ENCODE results near the gene C1QL1. TPM values are rescaled to one million over a fixed set of nuclear protein-coding genes. Genes with fewer than 3 reads are reported as not detected.

Gene C1QL1
- polyA plus RNA-seq, 1 donor = 0.91 TPM

- DNase-seq = no peak
These were observed 35.9 kb downstream of the C1QL1 start for GRCh38 chr17:44932096-44932786.

DNA sequence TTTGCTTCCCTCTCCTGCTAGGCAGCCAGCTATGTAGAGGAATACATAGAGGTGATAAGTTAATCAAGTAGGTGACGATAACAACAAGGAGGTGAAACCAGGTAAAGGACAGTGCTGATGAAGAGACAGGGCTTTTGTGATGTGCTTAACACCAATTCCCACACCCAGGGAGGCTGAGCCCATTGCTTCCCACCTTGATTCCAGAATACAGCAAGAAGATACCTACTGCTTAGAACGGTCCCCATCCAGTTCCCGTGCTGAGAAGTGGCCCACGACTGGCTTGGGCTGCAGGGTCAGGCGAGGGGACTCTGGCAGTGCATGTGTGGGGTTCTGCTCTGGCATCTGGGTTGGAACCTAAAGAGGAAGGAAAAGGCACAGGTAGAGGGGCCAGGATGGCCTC, 36.7 kb downstream of the C1QL1 start:
- DNase-seq = no peak

- no peak for DNase-seq
These were observed 37.4 kb downstream of the C1QL1 start for GRCh38 chr17:44930667-44931066.

DNA sequence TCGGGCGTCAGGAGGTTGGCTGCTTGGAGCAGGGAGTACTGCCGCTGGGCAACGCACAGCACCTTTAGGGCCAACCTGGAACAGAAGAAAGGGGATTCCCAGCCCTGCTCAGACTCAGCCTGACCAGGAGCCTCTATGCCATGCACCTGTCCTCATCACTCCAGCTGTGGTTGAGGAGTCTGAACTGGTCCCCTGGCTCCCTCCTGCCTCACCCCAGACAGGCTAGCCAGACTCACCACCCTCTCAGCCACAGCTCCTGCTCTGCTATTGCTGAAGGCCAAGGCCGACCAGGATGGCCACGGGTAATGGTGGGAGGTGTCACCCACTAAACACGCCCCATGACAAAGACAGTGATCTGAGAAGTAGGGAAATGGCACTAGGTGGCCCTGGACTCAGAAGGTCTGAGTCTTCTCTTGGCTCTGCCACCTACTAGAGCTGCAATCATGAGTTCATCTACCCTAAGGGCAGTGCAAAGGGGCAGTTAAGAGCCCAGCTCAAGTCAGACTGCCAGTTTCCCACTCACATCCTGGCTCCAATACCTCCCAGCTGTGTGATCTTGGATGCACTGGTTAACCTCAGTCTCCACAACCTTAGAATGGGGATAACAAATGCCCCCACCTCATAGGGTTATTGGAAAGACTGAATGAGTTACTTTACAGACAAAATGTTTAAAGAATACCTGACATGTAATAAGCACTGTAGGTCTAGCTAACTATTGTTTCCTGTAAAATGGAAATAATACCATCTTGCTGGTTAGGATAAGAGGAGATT, 39.0 kb downstream of the C1QL1 start:
- DNase-seq = no peak

DNA sequence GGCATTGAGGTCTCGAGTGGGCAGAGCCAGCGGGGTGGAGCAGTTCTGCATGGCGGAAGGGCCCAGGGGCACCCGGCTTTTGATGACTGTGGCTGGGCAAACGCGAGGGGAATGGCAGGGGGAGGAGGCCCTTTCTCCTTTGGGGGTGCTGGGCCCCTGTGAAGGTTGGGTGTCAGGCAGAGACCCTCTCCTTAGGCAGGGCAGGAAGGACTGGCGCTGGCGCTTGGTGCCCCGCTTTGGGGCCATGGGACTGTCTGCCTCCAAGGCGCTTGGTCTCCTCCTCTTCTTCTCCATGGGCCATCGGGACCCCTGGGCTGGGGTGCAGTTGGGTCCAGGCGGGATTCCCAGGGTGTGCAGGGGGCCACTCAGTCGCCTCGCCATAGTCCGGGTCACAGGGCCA, 40.0 kb downstream of the C1QL1 start:
- DNase-seq = no peak

GRCh38 chr17:44927696-44928095, 40.4 kb downstream of the C1QL1 start:
- no peak for DNase-seq

DNA sequence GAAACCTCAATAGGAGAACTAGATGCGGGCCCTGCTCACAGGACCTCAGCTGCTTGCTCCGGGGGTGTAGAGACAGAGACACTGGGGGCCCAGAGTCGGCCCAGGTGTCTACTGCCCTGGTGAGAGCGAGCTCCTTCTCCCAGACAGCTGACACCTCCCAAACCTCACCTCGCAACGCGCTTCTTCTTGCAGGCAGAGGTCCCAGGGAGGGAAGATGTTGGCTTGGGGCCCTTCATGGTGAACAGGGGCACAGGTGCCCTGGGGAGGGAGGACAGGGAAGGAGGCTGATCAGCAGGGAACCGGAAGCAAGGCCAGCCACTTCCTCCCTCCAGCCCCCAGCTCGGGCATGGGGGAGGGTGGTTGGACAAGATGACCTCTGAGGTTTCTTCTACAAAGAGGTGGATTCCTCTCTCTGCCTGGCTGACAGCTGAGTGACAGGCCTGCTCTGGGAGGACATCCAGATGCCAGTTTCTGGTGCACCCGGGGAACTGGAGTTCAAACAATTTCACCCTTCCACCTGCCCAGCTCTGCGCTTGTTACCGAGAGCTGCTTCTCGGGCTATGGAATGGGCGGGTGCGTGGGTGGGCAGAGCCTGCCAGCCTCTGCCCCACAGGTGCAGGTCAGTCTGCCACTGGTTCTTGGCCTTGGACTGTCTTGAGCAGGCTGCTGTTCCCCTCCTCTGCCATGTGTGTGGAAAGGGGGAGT, 41.1 kb downstream of the C1QL1 start:
- DNase-seq = no peak

DNA sequence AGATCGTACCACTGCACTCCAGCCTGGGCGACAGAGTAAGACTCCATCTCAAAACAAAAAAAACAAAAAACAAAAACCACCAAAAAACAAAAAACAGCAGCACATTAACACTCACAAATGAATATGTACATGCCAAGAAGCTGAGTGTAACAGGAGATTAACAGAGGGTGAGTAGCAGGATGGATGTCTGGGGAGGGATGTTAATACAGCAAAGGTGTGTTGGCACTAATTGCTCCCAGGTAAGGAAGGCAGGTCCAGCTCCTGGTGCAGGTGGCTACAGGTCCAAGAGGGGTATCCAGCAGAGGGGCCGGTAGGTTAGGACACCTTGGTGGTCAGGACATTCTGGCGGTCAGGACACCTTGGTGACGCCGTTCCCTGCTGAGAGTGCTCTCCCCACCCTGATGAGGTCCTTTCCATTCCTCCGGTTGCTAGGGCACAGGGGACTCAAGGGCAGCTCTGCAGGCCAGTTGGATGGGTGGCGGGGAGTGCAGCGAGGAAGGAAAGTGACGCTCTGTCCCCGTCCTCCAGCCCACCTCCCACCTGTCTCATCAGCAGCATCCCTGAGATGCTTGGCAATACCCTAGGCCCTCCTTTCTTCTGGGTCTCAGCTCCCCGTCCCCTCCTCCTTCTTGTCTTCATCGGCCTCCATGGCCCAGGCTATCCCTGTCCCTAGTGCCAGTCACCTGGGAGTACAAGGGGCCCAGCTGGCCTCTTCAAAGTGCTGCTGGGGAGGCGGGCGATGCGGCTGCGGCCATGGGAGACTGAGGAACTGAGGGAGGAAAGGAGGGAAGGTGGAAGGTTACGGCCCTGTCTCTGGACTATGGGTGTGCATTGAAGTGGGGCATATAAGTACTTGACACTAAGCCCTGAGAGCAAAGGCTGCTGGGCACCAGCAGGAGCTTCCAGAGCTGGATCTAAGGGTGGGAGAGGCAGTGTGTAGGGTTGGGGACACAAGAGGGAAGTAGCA, 42.1 kb downstream of the C1QL1 start:
- no peak for DNase-seq

DNA sequence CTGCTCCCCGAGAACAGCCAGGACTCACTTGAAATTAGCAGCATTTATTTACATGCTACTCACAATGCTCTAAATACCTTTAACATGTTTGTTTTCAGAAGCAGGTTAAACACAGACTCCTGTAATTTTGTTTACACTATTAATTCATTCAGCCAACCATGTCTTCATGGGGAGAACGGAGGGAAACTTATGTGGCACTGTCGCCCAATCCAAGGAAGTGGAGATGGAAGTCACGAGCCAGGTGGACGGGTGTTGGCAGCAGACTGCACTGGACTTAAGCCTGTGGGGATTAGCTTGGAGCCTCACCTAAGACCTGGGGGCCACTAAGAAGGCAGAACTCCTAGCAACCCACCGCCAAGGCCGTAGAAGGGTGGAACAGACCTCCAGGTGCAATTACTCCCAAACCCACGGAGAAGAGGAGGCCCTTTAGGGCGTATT, 44.0 kb downstream of the C1QL1 start:
- DNase-seq = no peak

GRCh38 chr17:44922746-44923470, 45.2 kb downstream of the C1QL1 start:
- no peak for DNase-seq

- no peak for DNase-seq
These were observed 46.0 kb downstream of the C1QL1 start for GRCh38 chr17:44922136-44922535.

- no peak for DNase-seq
These were observed 46.8 kb downstream of the C1QL1 start for GRCh38 chr17:44921122-44921882.

DNA sequence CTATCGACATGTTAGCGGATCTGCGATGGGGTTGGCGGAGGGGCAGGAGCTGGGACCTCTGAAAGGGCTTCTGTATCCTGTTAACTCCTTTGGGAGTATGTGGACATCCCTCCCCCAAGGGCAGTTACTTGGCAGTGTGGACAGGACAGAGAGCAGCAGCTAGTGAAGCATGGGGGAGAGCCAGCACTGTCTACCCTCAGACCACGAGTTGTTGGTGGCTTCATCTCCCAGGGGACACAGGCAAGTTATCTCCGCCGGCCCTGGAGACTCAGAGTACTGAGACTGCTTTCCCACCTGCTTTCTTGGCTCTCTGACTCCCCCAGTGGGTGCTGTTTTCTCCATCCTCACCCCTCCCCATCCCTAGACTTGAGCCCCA, 47.5 kb downstream of the C1QL1 start:
- DNase-seq = no peak

DNA sequence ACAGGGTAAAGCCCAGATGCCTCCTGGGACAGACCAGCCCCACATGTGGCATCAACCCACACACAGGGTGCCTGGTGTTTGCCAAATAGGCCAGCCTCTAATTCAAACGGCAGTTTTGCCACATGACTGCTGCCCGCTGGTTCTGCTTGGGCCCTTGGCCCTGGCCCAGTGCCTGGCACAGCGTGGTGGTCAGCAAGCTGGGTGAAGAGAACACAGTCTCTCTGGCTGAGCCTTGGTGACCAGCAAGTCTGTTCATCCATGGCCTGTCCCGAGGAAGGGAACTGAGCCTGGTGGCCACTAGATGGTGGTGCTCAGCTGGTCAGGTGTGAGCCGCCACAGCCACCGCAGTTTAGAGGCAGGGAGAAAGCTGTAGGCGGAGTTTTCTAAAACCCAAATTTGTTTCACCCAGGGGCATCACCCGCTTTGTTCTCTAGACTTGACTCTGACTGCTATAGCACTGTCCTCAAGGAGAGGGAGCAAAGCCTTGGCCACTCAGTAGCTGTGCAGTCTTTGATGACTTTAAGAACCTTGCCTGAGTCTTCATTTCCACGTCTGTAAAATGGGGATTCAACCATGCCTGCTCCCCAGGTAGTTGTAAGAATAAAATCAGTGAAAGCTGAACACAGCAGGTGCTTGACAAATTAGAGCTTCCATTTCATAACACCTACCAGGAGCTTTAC, 48.1 kb downstream of the C1QL1 start:
- peak; percentile 76 for DNase-seq

- no peak for DNase-seq
These were observed 48.7 kb downstream of the C1QL1 start for GRCh38 chr17:44919411-44919810.

GRCh38 chr17:44918006-44918405, 50.1 kb downstream of the C1QL1 start:
- no peak for DNase-seq

- DNase-seq = no peak
These were observed 50.6 kb downstream of the C1QL1 start for GRCh38 chr17:44917456-44917855.

GRCh38 chr17:44916781-44917241, 51.3 kb downstream of the C1QL1 start:
- no peak for DNase-seq

All from left kidney (tissue), 2 donors.